Hematopoietic multipotent progenitor cell treated with erythropoietin and hydrocortisone succinate and interleukin-3 and kit ligand, for 15 days (in vitro differentiated cells): ENCODE results near the gene FMNL2.

Experiments
- DNase-seq: peaks from one replicate; pipeline ENCODE4 v3.0.0-alpha.2; 2015; ENCODE audit warnings: low spot score

Gene FMNL2

DNA sequence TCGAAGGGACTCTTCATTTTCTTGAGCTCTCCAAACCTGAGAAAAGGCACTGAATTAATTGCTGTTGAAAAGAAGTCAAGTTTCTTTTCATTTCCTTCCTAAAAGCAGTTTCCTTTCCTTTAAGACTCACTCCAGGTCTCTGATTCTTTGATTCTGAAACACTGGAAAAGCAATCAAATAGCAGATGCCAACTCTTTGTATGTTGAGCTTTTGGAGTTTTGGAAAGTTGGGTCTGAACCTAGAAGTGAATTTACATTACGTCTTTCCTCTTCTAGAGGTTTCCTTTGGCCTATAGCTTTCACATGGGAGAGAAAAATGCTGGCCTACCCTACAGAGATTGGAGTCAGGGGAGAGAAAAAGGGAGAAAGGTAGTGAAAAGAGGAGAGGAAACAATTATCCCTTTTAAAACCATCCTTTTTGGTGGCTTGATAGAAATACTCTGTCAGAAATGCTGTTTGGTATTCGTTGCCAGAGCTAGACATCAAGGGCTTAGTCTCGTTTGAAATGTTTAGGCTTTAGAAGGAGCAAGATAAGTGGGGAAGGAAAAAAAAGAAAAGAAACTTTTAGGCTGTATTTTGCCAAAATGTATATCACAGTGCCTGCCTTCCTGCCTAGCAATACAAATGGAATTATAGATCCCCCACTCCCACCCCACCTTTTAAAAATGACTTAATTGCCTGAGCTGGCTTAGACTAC, 194.6 kb downstream of the FMNL2 start:
- DNase-seq: no peak

DNA sequence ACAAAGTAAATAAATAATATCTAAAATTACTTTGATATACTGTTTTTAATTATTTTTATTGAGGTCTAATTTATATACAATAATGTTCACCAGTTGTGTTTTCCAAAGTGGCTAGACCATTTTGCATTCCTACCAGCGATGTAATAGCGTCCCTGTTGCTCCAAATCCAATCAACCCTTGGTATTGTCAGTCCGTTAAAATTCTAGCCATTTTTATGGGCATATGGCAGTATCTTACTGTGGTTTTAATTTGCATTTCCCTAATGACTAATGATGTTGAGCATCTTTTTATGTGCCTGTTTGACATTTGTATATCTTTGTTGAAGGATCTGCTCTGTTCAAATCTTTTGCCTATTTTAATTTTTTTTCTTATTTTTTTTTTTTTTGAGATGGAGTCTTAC, 197.3 kb downstream of the FMNL2 start:
- DNase-seq: no peak

DNA sequence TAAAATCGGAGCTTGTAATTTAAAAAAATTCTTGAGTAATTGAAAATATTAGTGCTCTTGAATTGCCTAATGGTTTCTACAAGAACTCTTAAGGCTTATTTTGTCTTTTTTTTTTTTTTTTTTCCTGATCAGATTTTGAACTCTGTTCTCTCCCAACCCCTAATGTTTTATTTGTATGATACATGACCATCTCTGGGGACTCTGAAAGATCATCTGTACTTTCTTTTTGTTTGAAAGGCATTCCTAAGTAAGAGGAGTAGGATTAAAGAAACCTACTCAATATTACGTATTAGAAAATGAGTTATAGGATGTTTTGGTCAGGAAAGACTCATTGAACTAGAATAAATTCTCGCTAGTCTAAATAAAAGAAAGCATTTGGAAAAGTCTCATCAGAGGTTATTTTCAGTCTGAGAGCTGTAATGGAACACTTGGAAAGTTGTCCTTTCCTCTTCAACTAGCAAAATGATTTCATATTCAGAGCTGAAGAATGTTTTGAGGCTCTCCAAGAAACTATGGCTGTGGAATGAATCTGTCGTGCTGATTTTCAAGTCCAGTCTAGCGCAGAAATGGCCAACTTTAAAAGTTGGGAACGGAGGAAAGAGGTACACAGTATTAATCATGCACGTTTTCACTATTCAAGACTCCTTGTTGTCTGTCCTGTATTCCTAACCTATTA, 199.6 kb downstream of the FMNL2 start:
- no peak for DNase-seq

DNA sequence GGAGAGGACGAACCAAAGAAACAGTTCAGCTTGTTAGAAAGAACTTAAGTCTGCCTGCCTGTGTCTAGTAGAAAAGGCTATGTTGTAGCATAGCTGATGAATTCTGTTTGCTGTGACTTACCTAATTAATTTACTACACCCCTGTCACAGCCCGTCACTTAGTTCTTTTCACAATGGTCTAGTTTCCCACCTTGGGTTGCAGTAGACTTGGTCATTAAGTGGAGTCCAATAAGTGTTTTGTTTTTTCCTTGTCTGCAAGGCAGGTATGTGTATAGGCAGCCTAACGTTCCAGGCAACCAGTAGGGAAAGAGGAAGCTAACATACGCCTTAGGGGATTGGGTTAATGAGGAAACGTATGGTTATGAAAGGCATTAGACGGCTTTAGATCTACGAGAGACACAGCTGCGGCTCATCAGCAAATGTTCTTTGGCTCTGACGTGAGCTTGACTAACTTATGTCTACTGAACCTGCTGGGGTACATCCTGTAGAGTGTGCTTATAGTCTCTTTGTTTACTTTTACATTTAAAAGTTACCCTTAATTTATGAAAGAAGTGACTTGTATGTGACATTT, 202.2 kb downstream of the FMNL2 start:
- no peak for DNase-seq

DNA sequence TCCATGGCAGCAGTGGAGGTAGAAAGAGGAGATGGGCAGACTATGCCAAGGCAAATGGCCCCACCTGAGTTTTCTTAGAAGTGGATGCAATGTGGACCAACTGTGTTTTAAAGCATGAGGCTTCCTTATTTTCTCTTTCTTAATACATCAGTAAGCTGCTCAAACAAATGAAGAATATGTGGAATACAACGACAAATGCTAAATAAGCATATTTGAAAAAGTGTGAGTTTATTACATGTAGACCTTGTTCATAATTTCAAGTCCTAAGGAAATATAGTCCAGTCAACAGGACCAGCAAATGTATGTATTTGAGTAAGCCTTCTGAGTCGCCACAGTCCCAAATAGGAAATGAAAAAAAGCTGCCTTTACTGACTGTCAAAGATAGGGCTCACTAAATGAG, 204.4 kb downstream of the FMNL2 start:
- no peak for DNase-seq

DNA sequence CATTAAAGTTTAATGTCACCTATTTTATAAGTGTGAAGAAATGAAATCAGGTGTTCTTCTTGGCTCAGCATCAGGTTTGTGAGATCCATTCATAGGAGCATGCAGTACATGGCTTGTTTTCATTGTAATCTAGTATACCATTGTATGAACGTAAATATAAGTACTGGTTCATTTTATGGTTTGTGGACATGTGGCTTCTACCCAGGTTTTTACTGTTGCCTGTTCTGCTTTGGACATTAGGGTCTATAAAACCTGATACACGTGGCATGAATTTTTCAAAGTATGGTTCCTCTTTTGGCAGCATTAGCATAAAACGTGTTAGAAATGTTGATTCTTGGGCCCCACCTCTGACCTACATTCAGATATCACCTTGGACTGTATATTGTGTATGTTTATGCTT, 206.7 kb downstream of the FMNL2 start:
- no peak for DNase-seq

DNA sequence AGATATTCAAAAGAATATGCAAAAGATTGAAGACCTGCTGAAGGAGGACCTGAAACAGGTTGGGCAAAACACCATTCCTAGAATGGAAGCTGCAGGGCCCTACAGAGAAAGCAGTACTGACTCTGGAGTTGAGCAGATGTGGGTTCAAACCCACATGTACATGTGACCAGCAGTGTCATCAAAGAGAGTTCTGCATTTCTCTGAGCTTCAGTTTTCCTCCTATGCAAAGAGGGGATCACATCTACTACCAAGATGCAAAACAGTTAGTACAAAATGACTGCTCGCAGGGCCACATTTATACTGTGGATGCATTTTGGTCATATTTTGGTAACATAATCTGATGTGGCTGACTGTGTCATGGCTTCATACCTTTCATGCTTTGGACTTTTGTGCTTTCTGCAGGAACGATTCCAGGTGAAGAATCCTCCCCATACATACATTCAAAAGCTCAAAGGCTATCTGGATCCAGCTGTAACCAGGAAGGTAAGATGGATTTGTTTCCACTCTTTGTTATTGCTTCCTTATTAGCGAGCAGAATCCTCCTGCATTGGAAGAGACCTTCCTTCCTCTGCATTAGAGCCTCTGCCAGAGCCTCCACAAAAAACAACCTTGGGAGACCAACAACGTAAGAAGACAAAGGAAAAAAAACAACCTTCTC, 207.5 kb downstream of the FMNL2 start:
- DNase-seq: no peak

DNA sequence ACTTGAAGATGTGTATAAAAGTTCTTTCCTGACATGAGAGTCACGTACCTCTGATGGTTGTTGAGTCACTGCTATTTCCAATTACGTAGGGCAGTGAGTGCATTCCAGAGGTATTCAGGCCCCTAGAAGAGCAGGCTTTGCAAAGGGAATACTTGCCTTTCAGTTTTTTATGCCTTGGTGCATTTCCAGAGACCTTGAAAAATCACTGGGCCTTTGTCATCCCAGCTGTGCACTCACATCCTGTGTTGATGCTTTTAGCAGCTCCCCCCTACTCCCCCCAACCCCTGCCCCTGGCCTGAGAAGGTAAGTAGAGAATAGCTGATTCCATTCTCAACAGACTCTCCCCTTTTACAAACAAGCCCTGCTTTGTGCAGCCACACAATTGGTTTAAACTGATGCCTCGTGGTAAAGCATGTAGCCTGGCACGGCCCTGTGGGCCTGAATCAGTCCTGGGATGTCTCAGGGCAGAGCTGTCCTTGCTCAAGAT, 208.1 kb downstream of the FMNL2 start:
- no peak for DNase-seq

DNA sequence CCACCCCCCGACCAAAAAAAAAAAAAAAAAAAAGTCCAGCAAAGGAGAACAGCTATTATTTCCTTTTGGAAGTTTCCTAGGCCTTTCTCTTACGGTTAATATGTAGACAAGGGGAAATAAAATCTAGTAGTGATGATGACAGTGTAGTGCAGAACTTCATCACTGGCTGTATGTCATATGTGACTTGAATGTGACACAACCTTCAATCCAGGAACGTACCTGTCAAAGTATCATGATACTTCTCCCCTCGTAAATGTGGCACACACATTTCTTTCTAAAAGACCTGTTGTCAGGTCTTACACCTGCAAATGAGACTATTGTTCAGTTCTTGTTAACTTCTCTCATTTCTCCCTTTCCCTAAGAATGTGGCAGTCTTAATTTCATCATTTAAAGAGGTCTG, 208.7 kb downstream of the FMNL2 start:
- DNase-seq: no peak

DNA sequence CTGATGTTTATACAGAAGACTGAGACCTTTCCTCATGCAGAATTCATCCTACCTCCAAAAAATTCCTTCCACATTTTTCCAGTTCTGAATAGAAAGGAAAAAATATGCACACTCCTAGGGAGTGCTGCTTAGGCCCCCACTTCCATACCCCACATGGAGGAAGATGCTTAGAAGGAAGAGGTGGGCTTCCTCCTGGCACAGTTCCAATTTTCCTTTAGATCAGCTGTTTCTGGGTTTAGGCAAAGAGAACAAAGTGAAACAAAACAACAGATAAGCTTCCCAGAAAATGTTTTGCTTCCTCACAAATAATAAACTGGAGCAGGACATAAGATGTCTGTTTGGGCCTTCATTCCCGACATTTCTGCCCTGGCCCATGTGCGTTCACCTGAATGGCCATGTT, 209.7 kb downstream of the FMNL2 start:
- DNase-seq: no peak

DNA sequence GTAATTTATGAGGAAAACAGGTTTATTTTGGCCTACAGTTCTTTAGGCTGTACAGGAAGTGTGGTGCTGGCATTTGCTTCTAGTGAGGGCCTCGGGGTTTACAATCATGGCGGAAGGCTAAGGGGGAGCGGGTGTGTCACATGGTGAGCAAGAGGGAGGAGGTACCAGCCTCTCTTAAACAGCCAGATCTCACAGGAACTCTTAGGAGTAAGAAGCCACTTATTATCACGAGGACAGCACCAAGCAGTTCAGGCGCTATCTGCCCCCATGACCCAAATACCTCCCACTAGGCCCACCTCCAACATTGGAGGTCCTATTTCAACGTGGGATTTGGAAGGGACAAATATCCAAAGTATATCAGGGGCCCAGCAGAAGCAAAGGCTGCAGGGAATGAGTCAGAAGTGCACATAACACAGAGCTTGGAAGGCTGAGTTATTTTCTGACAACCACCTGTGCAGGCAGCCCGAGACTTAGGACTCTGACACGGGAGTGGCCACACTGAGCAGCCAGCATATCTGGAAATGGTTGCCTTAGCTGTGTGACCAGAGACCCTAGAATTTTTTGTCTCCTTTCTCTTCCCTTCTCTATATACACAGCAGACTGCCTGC, 211.4 kb downstream of the FMNL2 start:
- DNase-seq: no peak

DNA sequence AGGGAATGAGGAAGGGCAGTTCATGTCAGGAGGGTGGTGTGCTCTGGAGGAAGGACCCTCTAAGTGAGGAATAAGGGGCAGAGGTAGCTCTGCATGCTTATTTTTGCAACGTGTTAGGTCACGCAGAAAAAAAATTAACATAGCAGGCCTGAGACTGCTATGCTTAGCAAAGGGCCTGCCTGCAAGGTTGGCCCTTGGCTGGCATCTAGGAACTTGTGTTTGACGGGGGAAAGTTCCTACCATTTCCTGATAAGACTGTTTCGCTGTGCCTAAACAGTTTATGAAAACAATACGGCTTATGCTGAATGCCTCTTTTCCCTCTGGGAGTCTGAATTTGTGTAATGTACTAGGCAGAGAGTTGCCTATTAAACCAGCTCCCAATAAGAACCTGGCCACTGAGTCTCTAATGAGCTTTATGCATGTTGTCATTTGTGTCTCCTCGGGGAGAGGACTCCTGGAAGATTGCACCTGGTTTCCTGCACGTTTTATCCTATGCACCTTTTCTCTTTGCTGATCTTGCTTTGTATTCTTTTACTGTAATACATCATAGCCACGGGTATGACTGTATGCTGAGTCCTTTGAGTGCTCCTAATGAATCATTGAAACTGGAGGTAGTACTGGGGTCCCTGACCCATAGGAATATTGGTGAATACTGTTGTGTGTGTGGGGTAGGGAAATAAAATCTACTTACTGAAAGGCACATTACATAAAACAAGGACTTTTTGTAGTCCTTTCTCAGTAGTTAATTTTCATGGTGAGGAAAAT, 213.3 kb downstream of the FMNL2 start:
- DNase-seq: no peak

DNA sequence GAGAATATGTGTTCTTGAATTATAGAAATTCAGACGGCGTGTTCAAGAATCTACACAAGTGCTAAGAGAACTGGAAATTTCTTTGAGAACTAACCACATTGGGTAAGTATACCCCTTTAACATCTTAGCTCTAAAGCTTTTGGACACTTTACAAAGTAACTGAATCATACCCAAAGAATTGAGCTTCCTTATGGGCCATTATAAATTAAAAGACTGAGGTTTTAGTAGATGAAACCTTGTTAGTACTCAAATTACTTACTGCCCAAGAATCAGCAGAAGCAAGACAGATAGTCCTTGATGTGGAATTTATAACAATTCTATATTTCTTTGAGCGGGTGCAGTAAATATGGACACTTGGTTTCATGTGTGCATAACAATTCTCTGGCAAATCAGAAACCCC, 214.0 kb downstream of the FMNL2 start:
- no peak for DNase-seq

DNA sequence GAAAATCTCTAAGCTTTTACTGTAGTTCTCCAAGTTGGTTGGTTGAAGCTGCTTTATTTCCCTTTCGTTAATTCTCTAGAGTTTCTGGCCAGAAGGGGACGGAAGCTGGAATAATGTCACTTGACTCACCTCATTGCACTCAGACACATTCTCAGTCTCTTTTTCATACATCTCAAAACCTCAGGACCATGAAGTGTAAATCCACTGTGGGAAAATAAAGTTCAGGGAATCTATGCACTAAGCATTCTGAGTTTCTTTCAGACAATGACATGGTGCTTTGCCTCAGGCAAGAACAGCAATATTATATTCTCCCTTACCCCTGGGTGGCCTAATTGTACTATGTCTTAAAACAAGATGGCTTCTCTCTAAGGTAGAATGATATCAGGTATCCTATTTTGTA, 214.4 kb downstream of the FMNL2 start:
- no peak for DNase-seq

DNA sequence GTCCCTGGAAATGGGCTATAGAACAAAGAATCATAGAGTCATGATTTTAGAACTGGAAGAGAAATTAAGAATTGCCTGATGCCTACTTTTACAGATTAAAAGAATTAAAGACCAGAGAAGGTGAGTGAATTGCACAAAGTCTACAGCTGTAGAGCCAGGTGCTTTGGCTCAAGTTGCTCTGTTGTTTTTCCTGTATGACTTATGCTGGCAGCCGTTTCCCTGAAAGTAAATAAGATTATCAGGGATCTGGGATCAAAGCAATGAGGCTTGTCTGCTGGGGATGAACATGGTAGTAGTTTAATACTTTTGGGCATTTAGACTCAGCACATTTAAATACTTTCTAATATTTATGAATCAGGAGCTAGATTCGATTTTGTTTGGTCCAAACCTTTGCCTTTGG, 215.4 kb downstream of the FMNL2 start:
- DNase-seq: no peak

DNA sequence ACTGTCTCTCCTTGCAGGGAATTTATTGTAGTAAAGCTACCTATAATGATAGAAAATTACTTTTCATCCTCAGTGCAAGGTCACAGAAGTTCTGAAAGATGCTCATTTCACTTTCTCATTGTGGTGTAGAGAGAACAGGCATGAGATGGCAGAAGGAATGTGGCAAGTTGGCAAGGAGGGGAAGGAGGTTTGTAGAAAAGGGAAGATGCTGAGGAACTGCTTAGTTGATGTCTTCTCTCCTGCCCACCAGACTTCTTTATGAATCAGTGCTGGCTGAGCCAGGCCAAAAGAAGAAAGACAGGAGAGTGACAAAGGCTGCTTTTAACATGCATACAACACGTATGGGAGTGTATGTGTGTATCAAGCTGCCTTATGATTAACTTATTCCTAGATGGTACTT, 217.9 kb downstream of the FMNL2 start:
- DNase-seq: no peak

DNA sequence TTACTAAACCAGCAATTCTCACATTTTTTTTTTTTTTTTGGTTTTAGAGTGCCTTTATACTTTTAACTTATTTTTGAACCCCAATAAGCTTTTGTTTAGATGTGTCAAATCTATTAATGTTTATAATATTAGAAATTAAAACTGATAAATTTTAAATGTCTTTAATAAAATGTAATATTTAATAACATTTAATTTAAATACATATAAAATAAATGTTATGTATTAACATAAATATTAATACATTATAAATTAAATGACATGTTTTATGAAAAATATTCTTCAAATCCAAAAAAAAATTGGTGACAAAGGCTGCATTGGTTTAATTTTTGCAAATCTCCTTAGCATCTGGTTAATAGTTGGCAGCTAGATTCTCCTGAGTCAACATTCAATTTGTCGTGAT, 218.5 kb downstream of the FMNL2 start:
- DNase-seq: no peak

DNA sequence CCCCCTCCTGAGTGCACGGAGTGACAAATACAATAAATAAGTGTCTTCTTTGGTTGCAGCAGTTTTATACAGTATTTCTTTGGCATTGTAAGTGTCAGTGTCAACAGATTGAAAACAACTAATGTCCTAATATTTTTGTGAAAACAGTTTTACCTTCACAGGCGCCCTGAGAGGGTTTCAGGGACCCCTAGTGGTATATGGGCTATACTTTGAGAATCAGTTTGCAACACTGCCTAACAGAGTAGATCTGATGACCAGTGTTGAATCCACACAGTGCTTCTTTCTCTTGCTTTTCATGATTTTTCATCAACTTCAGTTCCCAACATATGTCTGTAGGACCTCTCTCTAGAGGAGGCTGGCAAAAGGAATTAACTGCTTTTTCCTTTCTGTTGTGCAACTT, 220.1 kb downstream of the FMNL2 start:
- no peak for DNase-seq

DNA sequence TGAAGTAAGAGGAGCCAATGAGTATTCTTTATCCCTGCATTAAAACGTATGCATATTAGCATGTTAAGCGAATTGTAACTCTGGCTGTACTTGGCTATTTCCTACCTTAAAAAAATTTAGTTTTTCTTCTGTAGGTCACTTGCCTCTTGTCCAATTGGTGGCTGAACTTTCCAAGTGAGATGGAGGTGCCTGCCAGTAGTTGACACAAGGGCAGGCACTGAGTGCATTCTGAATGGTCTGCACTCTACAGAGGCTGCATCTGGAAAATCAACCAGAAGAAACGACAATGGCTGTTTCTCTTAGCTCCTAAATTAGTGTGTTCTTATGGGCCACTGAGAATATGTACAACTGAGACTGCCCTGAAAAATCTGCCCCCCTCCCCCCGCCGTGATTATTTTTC, 221.5 kb downstream of the FMNL2 start:
- DNase-seq: no peak

DNA sequence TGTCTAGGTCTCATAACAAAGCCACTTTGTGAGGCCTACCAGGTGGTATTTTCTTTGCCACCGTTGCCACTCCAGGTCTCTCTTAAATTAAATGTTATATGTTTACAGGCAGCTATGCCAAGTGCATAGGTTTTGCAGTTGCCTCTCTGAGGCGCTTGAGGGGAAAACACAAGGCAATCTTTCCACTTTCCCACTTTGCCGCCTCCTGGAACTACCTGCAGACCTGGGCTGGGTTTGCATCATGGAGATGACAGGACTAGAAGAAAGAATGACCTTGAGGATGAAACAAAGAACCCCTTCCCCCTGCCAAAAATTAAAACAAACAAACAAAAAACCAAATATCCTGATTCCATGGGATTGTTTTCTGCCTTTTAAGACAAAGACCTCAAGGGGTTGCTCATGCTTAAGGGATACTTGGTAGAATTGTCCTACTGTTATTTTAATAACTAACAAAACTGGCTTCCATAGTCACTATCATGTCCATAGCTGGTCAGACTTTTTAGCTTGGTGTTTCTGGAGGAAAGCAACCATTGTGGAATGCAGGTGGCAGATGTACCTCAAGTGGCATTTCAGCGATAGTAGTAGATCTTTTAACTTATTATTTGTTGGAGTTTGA, 222.4 kb downstream of the FMNL2 start:
- DNase-seq: peak; percentile 43
